ENCODE results near the gene HELQ. TPM values are rescaled to one million over a fixed set of nuclear protein-coding genes. Genes with fewer than 3 reads are reported as not detected.

Gene HELQ
- total and polyA plus RNA-seq, 9 of the 15 experiments (the other 6 are each of a cell fraction or from before 2014, with no cell fraction given): 3.5 to 15.2 (median 11.9) TPM

- TF ChIP-seq COPS2 (conservative IDR thresholded peaks at IDR 0.05): no peak
- no peak for TF ChIP-seq KLF10 (CRISPR knock-in tag; IDR thresholded peaks at IDR 0.05)
- TF ChIP-seq ZNF143 (CRISPR knock-in tag; IDR thresholded peaks at IDR 0.05): no peak
- no peak for TF ChIP-seq ZNF780A (CRISPR knock-in tag; IDR thresholded peaks at IDR 0.05)
- TF ChIP-seq RFX1 (IDR thresholded peaks at IDR 0.05): no peak
- TF ChIP-seq POLR2AphosphoS5 (IDR thresholded peaks at IDR 0.05; ENCODE audit: control insufficient read depth, insufficient read depth, low read depth, low read length): peak; percentile 71
- no peak for TF ChIP-seq RBM34 (IDR thresholded peaks at IDR 0.05; ENCODE audit: borderline replicate concordance, insufficient read depth, low read length)
- peak; percentile 46; the same call in 1 of the 2 replicates for TF ChIP-seq ARID1B (IDR thresholded peaks at IDR 0.05)
- no peak for TF ChIP-seq ZNF41 (CRISPR knock-in tag; conservative IDR thresholded peaks at IDR 0.05)
- no peak for TF ChIP-seq MTF1 (CRISPR knock-in tag; IDR thresholded peaks at IDR 0.05; ENCODE audit: borderline replicate concordance)
- TF ChIP-seq ZNF197 (CRISPR knock-in tag; IDR thresholded peaks at IDR 0.05; ENCODE audit: low read depth): no peak
- no peak for TF ChIP-seq TSC22D4 (tag; IDR thresholded peaks at IDR 0.05)
- TF ChIP-seq THRB (CRISPR knock-in tag; conservative IDR thresholded peaks at IDR 0.05): 0 out of 2 replicates have a peak, but pooled peaks have one; percentile 81
- no peak for TF ChIP-seq SAFB (IDR thresholded peaks at IDR 0.05; ENCODE audit: borderline replicate concordance, low read depth, low read length)
- no peak for TF ChIP-seq ZBTB8A (IDR thresholded peaks at IDR 0.05; ENCODE audit: partially characterized antibody)
- 0 out of 4 replicates have a peak, but pooled peaks of 1 of the 2 experiments have one; percentile 69 for TF ChIP-seq NONO (IDR thresholded peaks at IDR 0.05; ENCODE audit: low read depth in 2 of 2, low read length in 1 of 2)
- no peak for TF ChIP-seq ZNF668 (CRISPR knock-in tag; IDR thresholded peaks at IDR 0.05)
- TF ChIP-seq JUND (IDR thresholded peaks at IDR 0.05; ENCODE audit: borderline replicate concordance, low read depth, low read length): 0 out of 2 replicates have a peak, but pooled peaks have one; percentile 0
- 0 out of 3 replicates have a peak, but pooled peaks have one; percentile 9 for TF ChIP-seq JUND (tag; IDR thresholded peaks at IDR 0.05; ENCODE audit: borderline replicate concordance, low read depth, low read length)
- TF ChIP-seq KDM1A (IDR thresholded peaks at IDR 0.05): peak in 1 of 2 experiments; percentile 60; a peak in 1 of 4 replicates
- TF ChIP-seq HLTF (IDR thresholded peaks at IDR 0.05): peak; percentile 74
- TF ChIP-seq ETS1 (conservative IDR thresholded peaks at IDR 0.05; ENCODE audit: control insufficient read depth, low read depth, low read length): peak; percentile 46; the same call in 1 of the 2 replicates
- TF ChIP-seq THRA (IDR thresholded peaks at IDR 0.05): no peak
- no peak for TF ChIP-seq MCM7 (IDR thresholded peaks at IDR 0.05)
- TF ChIP-seq CBX2 (IDR thresholded peaks at IDR 0.05; ENCODE audit: insufficient read depth, low read length, poor library complexity, severe bottlenecking): no peak
These were observed 29.2 kb upstream of the HELQ start, which contains the start of gene ABRAXAS1 (continued) for GRCh38 chr4:83484500-83485461.

Data from K562 (cell line).